Measurements from ENCODE around the gene PPIA. TPM values are rescaled to one million over a fixed set of nuclear protein-coding genes. Genes with fewer than 3 reads are reported as not detected.
"Not testable (repeated sequence)": the region's sequence is repeated elsewhere in the genome, so short reads cannot be mapped to it uniquely, and the experiment has no call there.

The PPIA gene
- total RNA-seq, 2 experiments from 2014 or later: 2,568 to 2,621 TPM

DNA sequence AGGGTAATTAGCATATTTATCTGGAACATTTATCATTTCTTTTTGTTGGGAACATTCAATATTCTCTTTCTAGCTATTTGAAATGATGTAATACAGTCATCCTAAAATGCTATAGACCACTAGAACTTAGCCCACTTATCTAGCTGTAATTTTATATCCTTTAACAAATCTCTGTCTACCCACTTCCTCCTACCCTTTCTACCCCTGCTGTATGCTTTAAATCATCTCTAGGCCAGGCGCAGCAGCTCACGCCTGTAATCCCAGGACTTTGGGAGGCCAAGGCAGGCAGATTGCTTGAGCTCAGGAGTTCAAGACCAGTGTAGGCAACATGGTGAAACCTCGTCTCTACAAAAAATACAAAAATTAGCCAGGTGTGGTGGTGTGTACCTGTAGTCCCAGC, 22.0 kb upstream of the PPIA start:
- H3K27me3 Mint-ChIP-seq (ENCODE audit: low read depth): peaks cover 13% of the 10 kb centered on the region
- DNase-seq; POLR2A ChIA-PET; H3K4me3 Mint-ChIP-seq; H3K36me3 Mint-ChIP-seq (ENCODE audit: low read depth); ATAC-seq; H3K27ac Mint-ChIP-seq; H3K9me3 Mint-ChIP-seq (ENCODE audit: insufficient read depth): not testable (repeated sequence)
- CTCF ChIA-PET: interaction anchor here (1.0 to 1.6 kb wide), 2 partner anchors 73 to 83 kb away, joined by 3 read pairs; no protein-coding TSS in a partner anchor
- peaks cover 18% of the 10 kb centered on the region for H3K4me1 Mint-ChIP-seq (ENCODE audit: low read depth)

- ATAC-seq (no peak), DNase-seq (no peak)
- ChIA-PET POLR2A (no interaction called here), CTCF (interaction anchor here (0.7 kb wide), 1 partner anchor 9 kb away, joined by 4 read pairs; no protein-coding TSS in a partner anchor)
- Mint-ChIP-seq H3K27ac (no peak overlapping the region), H3K4me1 (ENCODE audit: low read depth) (peaks cover 8% of the 10 kb centered on the region), H3K9me3 (ENCODE audit: insufficient read depth) (no peaks in the 10 kb centered on the region), H3K27me3 (ENCODE audit: low read depth) (peaks cover 16% of the 10 kb centered on the region), H3K36me3 (ENCODE audit: low read depth) (no peaks in the 10 kb centered on the region), H3K4me3 (no peak overlapping the region)
Observed at GRCh38 chr7:44775383-44776107, 20.9 kb upstream of the PPIA start.

DNA sequence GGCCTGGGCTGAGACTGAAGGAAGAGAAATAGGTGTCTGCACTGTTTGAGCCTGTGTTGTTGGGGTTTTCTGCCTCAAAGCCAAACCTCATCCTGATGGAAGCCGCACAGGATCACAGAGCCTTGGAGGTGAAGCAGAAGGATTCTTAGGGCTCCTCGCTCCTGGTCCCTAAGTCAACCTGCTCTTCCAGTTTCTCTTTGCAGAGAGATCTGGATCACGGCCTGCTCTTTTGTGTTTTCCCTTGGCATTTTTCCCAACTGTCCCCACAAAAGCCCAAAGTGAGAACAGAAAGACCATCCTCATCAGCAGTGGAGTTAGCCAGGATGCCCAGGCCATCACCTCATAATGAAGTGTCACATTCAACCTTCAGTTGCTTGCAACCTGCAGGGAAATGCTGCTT, 20.3 kb upstream of the PPIA start:
- Mint-ChIP-seq H3K4me3 (no peak overlapping the region), H3K9me3 (ENCODE audit: insufficient read depth) (no peaks in the 10 kb centered on the region), H3K27me3 (ENCODE audit: low read depth) (peaks cover 16% of the 10 kb centered on the region), H3K36me3 (ENCODE audit: low read depth) (no peaks in the 10 kb centered on the region), H3K27ac (no peak overlapping the region), H3K4me1 (ENCODE audit: low read depth) (peaks cover 3% of the 10 kb centered on the region)
- CTCF ChIA-PET: interaction anchor here (0.7 kb wide), 1 partner anchor 10 kb away, joined by 4 read pairs; no protein-coding TSS in a partner anchor
- POLR2A ChIA-PET: no interaction called here
- DNase-seq (no peak), ATAC-seq (no peak)

GRCh38 chr7:44782460-44782859, 14.0 kb upstream of the PPIA start:
- ATAC-seq: no peak
- no peak overlapping the region for H3K4me3 Mint-ChIP-seq
- H3K27ac Mint-ChIP-seq: peak overlapping the region; percentile 74
- H3K36me3 Mint-ChIP-seq (ENCODE audit: low read depth): peaks cover 3% of the 10 kb centered on the region
- peaks cover 9% of the 10 kb centered on the region for H3K9me3 Mint-ChIP-seq (ENCODE audit: insufficient read depth)
- ChIA-PET POLR2A (no interaction called here), CTCF (no interaction called here)
- DNase-seq: no peak
- peaks cover 4% of the 10 kb centered on the region for H3K27me3 Mint-ChIP-seq (ENCODE audit: low read depth)
- H3K4me1 Mint-ChIP-seq (ENCODE audit: low read depth): no peaks in the 10 kb centered on the region

DNA sequence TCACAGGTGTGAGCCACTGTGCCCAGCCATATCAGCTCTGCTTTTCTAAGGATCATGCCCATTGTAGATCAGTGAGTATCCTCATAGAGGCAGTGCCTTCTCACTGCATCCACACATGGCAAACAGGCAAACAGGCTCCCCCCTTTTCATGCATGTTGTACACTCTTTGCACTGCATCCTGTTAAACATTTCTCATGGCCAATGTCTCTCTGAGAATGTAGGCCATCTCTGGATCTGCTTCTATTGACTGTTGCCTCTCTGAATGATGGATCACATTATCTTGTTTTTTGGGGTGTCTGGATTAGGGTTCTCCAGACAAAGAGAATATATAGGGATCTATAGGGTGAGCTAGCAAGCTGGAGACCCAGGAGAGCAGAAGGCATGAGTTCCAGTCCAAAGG, 13.1 kb upstream of the PPIA start:
- CTCF ChIA-PET: no interaction called here
- H3K27me3 Mint-ChIP-seq (ENCODE audit: low read depth): peaks cover 4% of the 10 kb centered on the region

DNA sequence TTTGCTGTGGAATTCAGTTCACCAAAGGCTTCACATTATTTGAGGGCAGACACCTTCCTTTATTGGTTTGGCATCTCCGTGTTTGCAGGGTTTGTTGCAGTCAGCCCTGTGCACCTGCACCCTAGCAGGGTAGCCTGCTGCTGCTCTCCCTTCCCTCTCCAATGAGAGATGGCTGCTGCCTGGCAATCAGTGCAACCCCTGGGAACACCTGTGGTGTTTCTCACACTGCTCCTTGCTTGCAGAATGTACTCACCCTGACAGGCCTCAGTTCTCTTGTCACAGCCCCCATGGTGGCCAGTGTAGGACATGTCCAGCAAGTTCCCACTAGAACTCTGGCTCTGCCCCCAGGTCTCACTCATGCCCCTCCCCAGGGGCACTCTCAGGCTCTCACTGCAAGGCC, 12.1 kb upstream of the PPIA start:
- H3K27ac Mint-ChIP-seq: no peak overlapping the region
- POLR2A ChIA-PET: no interaction called here

More for the DNA sequence above, 13.1 kb upstream of the PPIA start:
- Mint-ChIP-seq H3K9me3 (ENCODE audit: insufficient read depth) (peaks cover 9% of the 10 kb centered on the region), H3K27ac (no peak overlapping the region), H3K36me3 (ENCODE audit: low read depth) (peaks cover 3% of the 10 kb centered on the region), H3K4me1 (ENCODE audit: low read depth) (no peaks in the 10 kb centered on the region), H3K4me3 (no peak overlapping the region)
- no peak for DNase-seq
- POLR2A ChIA-PET: no interaction called here
- ATAC-seq: no peak

GRCh38 chr7:44785218-44785617, 11.3 kb upstream of the PPIA start:
- DNase-seq; H3K27ac Mint-ChIP-seq; H3K36me3 Mint-ChIP-seq (ENCODE audit: low read depth); H3K27me3 Mint-ChIP-seq (ENCODE audit: low read depth); H3K4me1 Mint-ChIP-seq (ENCODE audit: low read depth); H3K4me3 Mint-ChIP-seq; H3K9me3 Mint-ChIP-seq (ENCODE audit: insufficient read depth); POLR2A ChIA-PET; CTCF ChIA-PET; ATAC-seq: not testable (repeated sequence)

More for the DNA sequence above, 12.1 kb upstream of the PPIA start:
- no peak overlapping the region for H3K4me3 Mint-ChIP-seq
- H3K4me1 Mint-ChIP-seq (ENCODE audit: low read depth): no peaks in the 10 kb centered on the region
- ATAC-seq (no peak), DNase-seq (no peak)
- H3K36me3 Mint-ChIP-seq (ENCODE audit: low read depth): peaks cover 3% of the 10 kb centered on the region
- peaks cover 9% of the 10 kb centered on the region for H3K9me3 Mint-ChIP-seq (ENCODE audit: insufficient read depth)
- H3K27me3 Mint-ChIP-seq (ENCODE audit: low read depth): peaks cover 4% of the 10 kb centered on the region
- CTCF ChIA-PET: no interaction called here

GRCh38 chr7:44787041-44787440, 9.4 kb upstream of the PPIA start:
- Mint-ChIP-seq H3K4me1 (ENCODE audit: low read depth) (no peaks in the 10 kb centered on the region), H3K27ac (no peak overlapping the region), H3K9me3 (ENCODE audit: insufficient read depth) (peaks cover 9% of the 10 kb centered on the region), H3K4me3 (no peak overlapping the region), H3K27me3 (ENCODE audit: low read depth) (no peaks in the 10 kb centered on the region), H3K36me3 (ENCODE audit: low read depth) (peaks cover 3% of the 10 kb centered on the region)
- ChIA-PET POLR2A (interaction anchor here (0.6 to 1.3 kb wide), 3 partner anchors 10 to 573 kb away, joined by 3 to 4 read pairs (median 3); partner anchors contain the start of gene PPIA), CTCF (no interaction called here)
- DNase-seq: no peak
- ATAC-seq: no peak

GRCh38 chr7:44787762-44788161, 8.7 kb upstream of the PPIA start:
- ChIA-PET CTCF (no interaction called here), POLR2A (no interaction called here)
- peaks cover 4% of the 10 kb centered on the region for H3K9me3 Mint-ChIP-seq (ENCODE audit: insufficient read depth)
- H3K36me3 Mint-ChIP-seq (ENCODE audit: low read depth): peaks cover 3% of the 10 kb centered on the region
- DNase-seq (no peak), ATAC-seq (no peak)
- no peaks in the 10 kb centered on the region for H3K4me1 Mint-ChIP-seq (ENCODE audit: low read depth)
- H3K27me3 Mint-ChIP-seq (ENCODE audit: low read depth): no peaks in the 10 kb centered on the region
- no peak overlapping the region for H3K27ac Mint-ChIP-seq
- no peak overlapping the region for H3K4me3 Mint-ChIP-seq

- DNase-seq: no peak
- POLR2A ChIA-PET: no interaction called here
- H3K4me3 Mint-ChIP-seq: no peak overlapping the region
- CTCF ChIA-PET: no interaction called here
- no peak overlapping the region for H3K27ac Mint-ChIP-seq
- no peaks in the 10 kb centered on the region for H3K27me3 Mint-ChIP-seq (ENCODE audit: low read depth)
- no peaks in the 10 kb centered on the region for H3K9me3 Mint-ChIP-seq (ENCODE audit: insufficient read depth)
- ATAC-seq: no peak
- H3K4me1 Mint-ChIP-seq (ENCODE audit: low read depth): no peaks in the 10 kb centered on the region
- H3K36me3 Mint-ChIP-seq (ENCODE audit: low read depth): no peaks in the 10 kb centered on the region
Observed at GRCh38 chr7:44789990-44790389, 6.5 kb upstream of the PPIA start.

DNA sequence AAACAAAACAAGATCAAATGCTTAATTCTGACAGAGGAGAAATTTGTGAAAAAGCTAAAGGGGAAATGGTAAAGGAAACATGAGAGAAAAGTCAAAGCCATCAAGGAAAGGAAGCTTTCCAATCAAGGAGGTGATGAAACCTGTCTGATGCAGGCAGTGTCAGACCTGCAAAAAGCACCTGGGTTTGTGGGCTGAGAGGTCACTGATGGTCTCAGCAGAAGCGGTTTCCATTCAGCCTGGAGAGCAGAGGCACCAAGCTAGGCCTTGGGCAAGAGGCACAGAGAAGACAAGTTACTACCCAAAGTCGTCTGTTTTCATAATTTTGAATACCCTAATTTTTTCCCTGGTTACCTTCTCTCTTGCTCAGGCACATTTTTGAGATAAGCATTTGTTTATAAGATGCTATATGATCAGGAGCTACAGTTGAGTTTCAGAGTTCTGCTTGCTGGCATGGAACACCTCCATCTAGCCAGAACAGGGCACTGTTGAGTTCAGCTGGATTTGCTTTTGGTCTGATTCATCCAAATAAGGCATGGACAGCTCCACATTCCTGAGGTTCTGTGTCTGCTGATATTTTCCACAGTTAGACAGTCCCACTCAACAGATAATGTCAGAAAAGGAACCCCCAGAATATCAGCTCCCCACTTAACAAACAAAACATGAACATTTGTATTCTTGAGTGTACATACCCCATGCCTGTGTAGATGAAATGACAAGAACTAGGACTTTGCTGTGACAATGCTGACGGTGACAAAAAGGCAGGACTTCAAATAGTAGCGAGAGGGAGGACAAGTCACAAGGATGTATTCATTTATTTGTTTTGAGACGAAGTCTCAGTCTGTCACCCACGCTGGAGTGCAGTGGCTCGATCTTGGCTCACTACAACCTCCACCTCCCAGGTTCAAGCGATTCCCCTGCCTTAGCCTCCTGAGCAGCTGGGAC, 4.9 kb upstream of the PPIA start:
- no peak for DNase-seq
- Mint-ChIP-seq H3K4me1 (ENCODE audit: low read depth) (peaks cover 8% of the 10 kb centered on the region), H3K9me3 (ENCODE audit: insufficient read depth) (no peaks in the 10 kb centered on the region), H3K27me3 (ENCODE audit: low read depth) (no peaks in the 10 kb centered on the region), H3K4me3 (no peak overlapping the region), H3K36me3 (ENCODE audit: low read depth) (no peaks in the 10 kb centered on the region), H3K27ac (no peak overlapping the region)
- ChIA-PET POLR2A (no interaction called here), CTCF (interaction anchor here (0.7 to 1.2 kb wide), 3 partner anchors 19 to 89 kb away, joined by 3 read pairs; no protein-coding TSS in a partner anchor)
- no peak for ATAC-seq

DNA sequence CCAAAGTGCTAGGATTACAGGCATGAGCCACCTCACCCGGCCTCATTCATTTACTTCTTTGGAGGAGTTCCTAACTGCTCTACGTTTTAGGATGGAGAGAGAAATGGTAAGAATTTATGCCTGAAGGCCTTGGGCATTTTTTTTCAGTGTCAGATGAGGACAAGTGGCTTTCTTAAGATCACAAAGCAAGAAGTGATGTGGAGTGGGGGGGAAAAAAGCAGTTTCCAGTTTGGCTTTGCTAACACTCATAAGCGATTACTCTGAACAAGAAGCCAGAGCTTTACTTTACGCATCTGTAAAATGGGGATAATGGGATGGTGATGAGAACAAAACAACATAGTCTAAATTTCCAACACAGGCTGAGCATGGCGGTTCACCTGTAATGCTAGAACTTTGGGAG, 2.6 kb upstream of the PPIA start:
- POLR2A ChIA-PET: no interaction called here
- H3K36me3 Mint-ChIP-seq (ENCODE audit: low read depth): peaks cover 19% of the 10 kb centered on the region
- ATAC-seq: no peak
- H3K27ac Mint-ChIP-seq: peak overlapping the region; percentile 9
- no peaks in the 10 kb centered on the region for H3K9me3 Mint-ChIP-seq (ENCODE audit: insufficient read depth)
- no peaks in the 10 kb centered on the region for H3K27me3 Mint-ChIP-seq (ENCODE audit: low read depth)
- no peak overlapping the region for H3K4me3 Mint-ChIP-seq
- peaks cover 12% of the 10 kb centered on the region for H3K4me1 Mint-ChIP-seq (ENCODE audit: low read depth)
- CTCF ChIA-PET: no interaction called here
- no peak for DNase-seq
